GM19328 (cell line): ENCODE measurements around the gene ENAM.
"Not testable (repeated sequence)": the region's sequence is repeated elsewhere in the genome, so short reads cannot be mapped to it uniquely, and the experiment has no call there.

Experiments used
- ATAC-seq: cut with Tn5 transposase; IDR thresholded peaks from one replicate; pipeline ENCODE4 v1.9.1; 2021; ENCODE audit warnings: mild to moderate bottlenecking, moderate library complexity; ENCODE audit not compliant: unreplicated experiment

The ENAM gene

DNA sequence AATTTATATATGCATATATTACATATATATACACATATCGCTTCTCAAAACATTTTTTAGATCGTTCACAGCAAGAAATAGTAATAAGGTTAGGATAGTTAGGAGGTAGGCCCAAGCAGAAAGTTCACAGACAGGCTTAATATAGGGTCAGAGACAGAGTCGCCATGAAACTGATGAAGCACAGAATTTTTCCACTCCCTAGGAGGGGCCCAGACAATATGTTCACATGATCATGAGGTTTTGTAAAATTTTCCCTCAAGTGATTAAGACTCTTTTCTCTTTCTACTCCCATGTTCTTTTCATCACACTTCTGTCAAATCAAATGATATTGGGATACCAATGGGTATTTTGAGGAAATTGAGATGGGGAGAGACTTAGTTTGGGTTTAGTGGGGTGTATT, 5.2 kb upstream of the ENAM start:
- no peak for ATAC-seq

DNA sequence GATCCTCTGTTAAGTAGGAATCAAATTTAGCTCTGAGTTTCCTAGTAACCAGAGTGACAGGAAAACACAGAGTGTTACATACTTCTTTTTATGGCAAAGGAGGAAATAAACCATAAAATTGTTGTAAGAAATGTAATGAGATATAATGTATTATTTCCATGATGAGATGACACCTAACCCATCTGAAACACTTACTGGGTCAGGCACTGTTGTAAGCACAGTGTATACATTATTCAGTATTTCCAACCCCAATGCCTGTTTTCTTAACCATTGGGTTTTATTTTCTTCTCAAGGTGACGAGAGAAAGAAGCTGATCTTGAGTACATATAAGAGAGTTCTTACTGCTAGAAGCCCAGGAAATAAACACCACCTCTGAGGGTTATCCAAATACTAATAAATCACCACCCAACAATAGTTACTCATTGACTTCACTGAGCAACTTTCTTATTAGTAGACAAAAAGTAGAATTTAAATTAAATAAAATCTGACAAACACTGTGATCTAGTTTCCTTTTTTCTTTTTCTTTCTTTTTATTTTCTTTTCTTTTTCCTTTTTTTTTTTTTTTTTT, 4.2 kb upstream of the ENAM start:
- no peak for ATAC-seq

DNA sequence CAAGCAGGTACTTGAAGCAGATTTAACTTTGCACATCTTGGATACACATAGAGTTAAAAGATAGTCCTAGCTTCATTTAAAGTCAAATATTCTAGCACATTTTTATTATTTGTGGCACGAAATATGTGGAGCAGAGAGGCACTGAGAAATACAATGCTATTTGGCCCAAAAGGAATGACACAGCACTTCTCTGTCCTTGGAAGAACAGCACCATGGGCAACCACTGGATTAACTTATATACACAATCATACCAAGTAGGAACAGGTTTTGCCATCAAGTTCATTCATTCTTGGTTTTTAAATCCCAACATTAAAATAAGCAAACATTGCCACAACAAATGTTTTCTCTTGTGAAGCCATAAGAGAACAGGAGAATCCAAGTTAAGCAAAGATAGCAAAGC, 924 bp upstream of the ENAM start:
- ATAC-seq, result no peak

- no peak for ATAC-seq
These were observed 1.0 kb downstream of the ENAM start for GRCh38 chr4:70629469-70630090.

GRCh38 chr4:70630162-70630561, 1.6 kb downstream of the ENAM start:
- ATAC-seq, result no peak

- ATAC-seq, result no peak
These were observed 3.5 kb downstream of the ENAM start for GRCh38 chr4:70632028-70632427.

- ATAC-seq, result no peak
These were observed 5.9 kb downstream of the ENAM start for GRCh38 chr4:70634482-70634881.

GRCh38 chr4:70637239-70637913, 8.8 kb downstream of the ENAM start:
- ATAC-seq, result no peak

GRCh38 chr4:70640192-70640591, 11.6 kb downstream of the ENAM start:
- no peak for ATAC-seq

GRCh38 chr4:70650741-70651140, 22.2 kb downstream of the ENAM start:
- not testable (repeated sequence) for ATAC-seq

- ATAC-seq, result no peak
These were observed 23.4 kb downstream of the ENAM start for GRCh38 chr4:70651864-70652506.

DNA sequence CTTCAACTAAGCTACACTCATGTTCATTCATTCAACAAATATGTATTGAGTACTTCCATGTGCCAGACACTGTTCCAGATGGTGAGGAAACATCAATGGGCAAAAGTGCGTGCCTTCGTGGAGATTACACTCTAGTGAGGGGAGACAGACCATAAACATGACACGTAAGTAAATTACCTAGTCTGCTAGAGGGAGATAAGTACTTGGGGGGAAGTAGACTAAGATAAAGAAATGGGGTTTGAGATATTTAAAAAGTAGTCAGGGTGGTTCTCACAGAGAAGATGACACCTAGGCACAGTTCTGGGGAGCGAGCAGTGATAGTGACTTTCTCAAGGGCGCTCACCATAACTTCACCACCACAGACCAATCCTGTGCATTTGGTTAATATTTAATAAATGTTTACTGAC, 26.1 kb downstream of the ENAM start:
- no peak for ATAC-seq

DNA sequence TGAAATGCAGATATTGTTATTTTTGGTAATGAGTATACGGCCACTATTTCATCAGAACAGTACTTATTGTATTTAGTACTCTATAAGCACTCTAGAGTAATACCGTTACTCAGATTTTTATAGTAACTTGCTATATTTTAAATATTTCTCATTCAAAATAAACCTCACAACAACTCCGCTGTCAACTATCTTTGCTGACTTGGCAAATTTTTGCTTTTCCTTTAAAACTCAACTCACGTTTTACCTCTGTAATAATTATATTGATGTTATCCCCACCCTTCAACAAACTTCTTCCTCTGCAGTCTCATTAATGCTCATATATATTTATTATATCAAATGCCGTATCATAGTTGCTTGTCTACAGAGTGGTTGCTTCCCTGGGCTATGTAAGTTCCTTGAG, 28.8 kb downstream of the ENAM start:
- ATAC-seq, result no peak

DNA sequence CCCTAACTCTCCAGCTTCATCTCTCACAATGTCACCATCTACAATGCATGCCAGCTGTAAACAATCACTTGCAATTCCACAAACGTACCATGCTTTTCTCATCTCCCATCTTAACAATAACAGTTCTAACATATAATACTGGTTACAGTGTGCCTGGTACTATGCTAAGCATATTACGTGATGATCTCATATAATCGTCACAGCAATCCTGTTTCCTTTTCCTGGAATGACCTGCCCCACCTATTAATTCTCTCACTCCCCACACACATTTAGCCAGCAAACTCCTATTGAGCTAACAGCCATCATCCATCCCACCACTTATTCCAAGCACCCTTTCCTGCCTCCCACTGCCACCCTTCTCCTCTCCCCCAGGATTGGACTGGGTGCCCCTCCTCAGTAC, 29.9 kb downstream of the ENAM start:
- no peak for ATAC-seq

GRCh38 chr4:70660106-70660505, 31.6 kb downstream of the ENAM start:
- no peak for ATAC-seq

DNA sequence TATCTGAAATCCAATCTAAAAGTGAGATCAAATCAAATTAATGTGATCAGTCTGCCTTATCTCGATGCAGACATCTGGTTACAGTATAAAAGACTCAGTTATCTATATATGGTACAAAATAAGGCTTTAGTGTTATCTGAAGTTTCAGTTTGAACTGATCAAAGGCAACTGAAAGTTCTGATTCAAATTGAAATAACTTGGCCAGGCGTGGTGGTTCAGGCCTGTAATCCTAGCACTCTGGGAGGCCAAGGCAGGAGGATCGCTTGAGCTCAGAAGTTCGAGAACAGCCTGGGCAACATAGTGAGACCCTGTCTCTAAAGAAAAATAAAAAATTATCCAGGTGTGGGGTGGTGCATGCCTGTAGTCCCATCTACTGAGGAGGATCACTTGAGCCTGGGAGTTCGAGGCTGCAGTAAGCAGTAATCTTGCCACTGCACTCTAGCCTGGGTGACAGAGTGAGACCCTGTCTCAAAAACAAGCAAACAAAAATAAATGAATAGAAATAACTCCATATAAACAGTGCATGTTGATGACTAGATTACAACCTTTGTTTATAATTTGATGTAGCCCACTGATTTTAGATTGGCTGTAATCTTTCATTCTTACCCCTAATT, 32.9 kb downstream of the ENAM start:
- peak; percentile 43 for ATAC-seq

GRCh38 chr4:70666369-70666768, 37.8 kb downstream of the ENAM start, which contains the start of gene JCHAIN:
JCHAIN (minus strand) TSS chr4:70666508; CDS start chr4:70666490, 18 bp downstream.
- ATAC-seq, result peak; percentile 49

- ATAC-seq, result no peak
These were observed 39.4 kb downstream of the ENAM start for GRCh38 chr4:70667740-70668535.

DNA sequence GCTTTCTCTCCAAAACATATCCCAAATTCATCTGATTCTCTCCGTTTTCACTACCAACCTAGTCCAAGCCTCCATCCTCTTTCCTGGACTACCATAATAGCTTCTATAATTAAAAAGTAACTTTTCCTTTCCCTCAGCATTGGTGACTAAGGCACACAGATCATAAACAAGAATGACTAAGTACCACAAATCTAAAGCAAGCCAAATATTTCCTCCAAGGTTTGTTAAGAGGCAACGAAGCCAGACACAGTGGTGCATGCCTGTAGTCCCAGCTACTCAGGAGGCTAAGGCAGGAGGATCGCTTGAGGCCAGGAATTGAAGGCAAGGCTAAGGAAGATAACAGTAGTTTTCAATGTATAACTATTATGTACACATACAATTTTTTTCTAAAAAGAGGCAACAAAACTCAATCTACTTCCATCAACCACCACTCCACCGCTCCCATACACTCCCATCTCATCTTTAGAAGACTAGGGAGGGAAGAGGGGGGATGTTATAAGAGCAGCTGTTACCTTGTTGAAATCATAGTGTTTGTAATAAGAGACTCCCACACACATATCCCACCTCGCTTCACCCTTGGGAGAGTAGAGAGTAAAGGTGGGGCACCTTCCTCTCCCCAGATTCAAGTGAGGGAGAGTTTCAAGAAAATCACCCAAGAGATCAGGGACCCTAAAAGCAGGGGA, 41.9 kb downstream of the ENAM start:
- ATAC-seq, result no peak

- ATAC-seq, result no peak
These were observed 42.5 kb downstream of the ENAM start for GRCh38 chr4:70671091-70671490.
